Measurements from ENCODE around the gene TCEANC2. TPM values are rescaled to one million over a fixed set of nuclear protein-coding genes. Genes with fewer than 3 reads are reported as not detected.
"Not testable (repeated sequence)": the region's sequence is repeated elsewhere in the genome, so short reads cannot be mapped to it uniquely, and the experiment has no call there.

TCEANC2 gene
- total RNA-seq, 1 donor: 2.5 TPM

DNA sequence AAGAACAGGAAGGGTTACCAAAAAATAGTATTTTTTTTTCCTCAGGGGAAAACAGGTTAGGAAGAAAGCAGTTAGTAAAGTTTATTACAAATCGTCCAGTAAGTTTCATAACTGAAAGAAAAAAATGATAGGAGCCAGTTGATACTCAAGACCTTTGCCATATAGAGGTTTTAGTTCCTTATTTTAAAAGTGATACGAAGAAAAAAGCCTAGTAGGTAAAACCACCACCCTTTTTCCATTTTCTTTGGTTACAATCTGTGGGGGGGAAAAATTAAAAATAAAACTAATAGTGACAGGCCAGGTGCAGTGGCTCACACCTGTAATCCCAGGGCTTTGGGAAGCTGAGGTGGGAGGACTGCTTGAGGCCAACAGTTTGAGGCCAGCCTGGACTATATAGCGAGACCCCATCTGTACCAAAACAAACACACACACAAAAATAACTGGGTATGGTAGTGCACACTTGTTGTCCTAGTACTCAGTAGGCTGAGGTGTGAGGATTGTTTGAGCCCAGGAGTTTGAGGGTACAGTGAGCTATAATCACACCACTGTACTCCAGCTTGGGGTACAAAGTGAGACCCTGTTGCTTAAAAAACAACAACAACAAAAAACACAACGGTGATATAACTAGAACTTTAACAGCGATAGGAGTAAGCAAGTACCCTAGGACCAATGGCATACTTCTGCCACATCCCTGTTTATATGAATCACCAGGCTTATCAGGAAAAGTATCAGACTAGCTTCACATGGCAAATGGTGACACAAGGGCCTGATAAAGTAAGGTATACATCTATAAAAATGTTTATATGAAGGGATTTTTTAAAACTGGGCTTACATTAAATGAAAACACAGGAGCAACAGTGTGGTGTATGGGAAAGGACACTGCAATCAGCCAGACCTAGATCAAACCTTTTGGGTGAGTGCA is 5.8 kb upstream of the TCEANC2 start:
- Histone ChIP-seq H3K9me3 (ENCODE audit: low read depth, low read length) (no peaks in the 10 kb centered on the region), H4K20me1 (ENCODE audit: insufficient read depth, low read length) (peaks cover 38% of the 10 kb centered on the region), H3K36me3 (ENCODE audit: insufficient read depth, low read length) (peaks cover under 1% of the 10 kb centered on the region), H2AFZ (ENCODE audit: low read length) (no peak overlapping the region), H3K27me3 (ENCODE audit: insufficient read depth, low read length) (no peaks in the 10 kb centered on the region), H3K4me1 (ENCODE audit: insufficient read depth, low read length) (peaks cover 33% of the 10 kb centered on the region), H3K79me2 (ENCODE audit: insufficient read depth, low read length) (peaks cover 78% of the 10 kb centered on the region), H3K27ac (ENCODE audit: low read depth, low read length) (peak overlapping the region; percentile 54), H3K4me2 (ENCODE audit: insufficient read depth, low read length) (peak overlapping the region; percentile 73), H3K4me3 (ENCODE audit: insufficient read depth, low read length) (peak overlapping the region; percentile 15)
- TF ChIP-seq, protein P1, sequence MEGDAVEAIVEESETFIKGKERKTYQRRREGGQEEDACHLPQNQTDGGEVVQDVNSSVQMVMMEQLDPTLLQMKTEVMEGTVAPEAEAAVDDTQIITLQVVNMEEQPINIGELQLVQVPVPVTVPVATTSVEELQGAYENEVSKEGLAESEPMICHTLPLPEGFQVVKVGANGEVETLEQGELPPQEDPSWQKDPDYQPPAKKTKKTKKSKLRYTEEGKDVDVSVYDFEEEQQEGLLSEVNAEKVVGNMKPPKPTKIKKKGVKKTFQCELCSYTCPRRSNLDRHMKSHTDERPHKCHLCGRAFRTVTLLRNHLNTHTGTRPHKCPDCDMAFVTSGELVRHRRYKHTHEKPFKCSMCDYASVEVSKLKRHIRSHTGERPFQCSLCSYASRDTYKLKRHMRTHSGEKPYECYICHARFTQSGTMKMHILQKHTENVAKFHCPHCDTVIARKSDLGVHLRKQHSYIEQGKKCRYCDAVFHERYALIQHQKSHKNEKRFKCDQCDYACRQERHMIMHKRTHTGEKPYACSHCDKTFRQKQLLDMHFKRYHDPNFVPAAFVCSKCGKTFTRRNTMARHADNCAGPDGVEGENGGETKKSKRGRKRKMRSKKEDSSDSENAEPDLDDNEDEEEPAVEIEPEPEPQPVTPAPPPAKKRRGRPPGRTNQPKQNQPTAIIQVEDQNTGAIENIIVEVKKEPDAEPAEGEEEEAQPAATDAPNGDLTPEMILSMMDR (IDR thresholded peaks at IDR 0.05; ENCODE audit: extremely low read depth, low read depth, low read length): no peak
- no peak for DNase-seq (ENCODE audit: insufficient read length, low spot score, missing footprints)

DNA sequence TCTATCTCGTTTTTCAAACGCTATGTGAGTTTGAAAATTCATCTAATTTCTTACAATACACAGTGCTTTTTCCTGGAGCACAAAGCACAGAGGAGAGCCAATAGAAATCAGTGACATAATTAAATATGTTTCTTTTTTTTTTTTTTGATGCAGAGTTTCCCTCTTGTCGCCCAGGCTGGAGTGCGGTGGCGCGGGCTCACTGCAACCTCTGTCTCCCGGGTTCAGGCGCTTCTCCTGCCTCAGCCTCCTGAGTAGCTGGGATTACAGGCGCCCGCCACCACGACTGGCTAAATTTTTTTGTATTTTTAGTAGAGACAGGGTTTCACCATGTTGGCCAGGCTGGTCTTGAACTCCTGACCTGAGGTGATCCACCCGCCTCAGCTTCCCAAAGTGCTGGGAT is 3.0 kb upstream of the TCEANC2 start:
- Histone ChIP-seq H4K20me1 (ENCODE audit: insufficient read depth, low read length) (peaks cover 38% of the 10 kb centered on the region), H3K79me2 (ENCODE audit: insufficient read depth, low read length) (peaks cover 76% of the 10 kb centered on the region)

DNA sequence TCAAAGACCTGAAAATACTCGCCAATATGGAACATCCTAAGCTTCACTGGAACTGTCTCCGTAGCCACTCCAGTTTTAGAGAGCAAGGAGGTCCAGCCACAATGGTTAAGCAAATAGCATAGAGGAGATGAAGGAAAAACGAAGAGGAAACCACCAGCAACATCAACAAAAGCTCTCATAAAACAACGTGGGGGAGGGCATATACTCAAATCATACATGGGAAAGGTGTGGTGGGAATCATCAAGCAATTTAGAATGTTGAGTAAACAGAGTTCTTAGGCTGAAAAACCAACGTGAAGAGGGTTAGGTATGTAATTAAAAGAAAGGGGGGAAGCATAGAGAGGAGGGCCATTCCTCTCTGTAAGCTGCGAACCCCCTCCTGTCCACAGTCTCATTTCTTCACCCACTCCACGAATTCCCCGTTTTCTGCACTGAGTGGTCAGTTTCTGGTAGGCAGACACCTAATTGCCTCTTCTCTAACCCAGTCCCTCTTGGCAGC is 1.4 kb upstream of the TCEANC2 start:
- peaks cover 64% of the 10 kb centered on the region for H3K79me2 ChIP-seq (ENCODE audit: insufficient read depth, low read length)
- H3K4me2 ChIP-seq (ENCODE audit: insufficient read depth, low read length): peak overlapping the region; percentile 93
- peak overlapping the region; percentile 95 for H2AFZ ChIP-seq (ENCODE audit: low read length)
- peaks cover 26% of the 10 kb centered on the region for H4K20me1 ChIP-seq (ENCODE audit: insufficient read depth, low read length)
- H3K27ac ChIP-seq (ENCODE audit: low read depth, low read length): peak overlapping the region; percentile 86
- H3K27me3 ChIP-seq (ENCODE audit: insufficient read depth, low read length): no peaks in the 10 kb centered on the region
- no peaks in the 10 kb centered on the region for H3K9me3 ChIP-seq (ENCODE audit: low read depth, low read length)
- H3K4me1 ChIP-seq (ENCODE audit: insufficient read depth, low read length): peaks cover 32% of the 10 kb centered on the region
- TF ChIP-seq, protein P1 (IDR thresholded peaks at IDR 0.05; ENCODE audit: extremely low read depth, low read depth, low read length): no peak
- no peak for DNase-seq (ENCODE audit: insufficient read length, low spot score, missing footprints)
- H3K36me3 ChIP-seq (ENCODE audit: insufficient read depth, low read length): no peaks in the 10 kb centered on the region
- H3K4me3 ChIP-seq (ENCODE audit: insufficient read depth, low read length): peak overlapping the region; percentile 89

More for the DNA sequence above, 3.0 kb upstream of the TCEANC2 start:
- H3K4me3 ChIP-seq (ENCODE audit: insufficient read depth, low read length); H3K27me3 ChIP-seq (ENCODE audit: insufficient read depth, low read length); H2AFZ ChIP-seq (ENCODE audit: low read length); H3K36me3 ChIP-seq (ENCODE audit: insufficient read depth, low read length); H3K27ac ChIP-seq (ENCODE audit: low read depth, low read length); H3K4me2 ChIP-seq (ENCODE audit: insufficient read depth, low read length); H3K9me3 ChIP-seq (ENCODE audit: low read depth, low read length); DNase-seq (ENCODE audit: insufficient read length, low spot score, missing footprints): not testable (repeated sequence)
- H3K4me1 ChIP-seq (ENCODE audit: insufficient read depth, low read length): peaks cover 41% of the 10 kb centered on the region

DNA sequence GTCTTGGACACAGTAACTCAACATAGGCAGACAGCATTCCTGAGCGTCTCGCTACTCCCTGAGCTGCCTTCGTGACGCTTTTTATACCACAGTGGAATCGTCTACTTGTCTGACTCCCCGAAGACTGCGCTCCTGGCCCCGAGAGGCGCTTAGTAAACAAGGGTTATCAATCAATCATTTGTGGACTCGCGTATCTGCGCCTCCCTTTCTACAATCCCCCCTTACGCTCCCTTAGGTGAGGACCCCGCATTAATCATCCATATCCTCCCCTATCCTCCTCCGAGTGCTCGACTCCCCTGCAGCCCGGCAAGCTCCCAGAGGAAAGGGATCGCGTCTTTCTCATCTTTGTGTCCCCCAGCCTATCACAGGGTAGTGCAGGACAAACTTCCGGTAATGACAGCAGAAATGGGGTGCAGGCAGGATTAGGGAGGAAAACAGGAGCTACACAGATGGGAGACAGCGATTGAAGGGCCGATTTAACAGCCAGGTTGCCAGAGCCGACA is 926 bp upstream of the TCEANC2 start:
- TF ChIP-seq, protein P1 (IDR thresholded peaks at IDR 0.05; ENCODE audit: extremely low read depth, low read depth, low read length): no peak
- peak; percentile 71 for DNase-seq (ENCODE audit: insufficient read length, low spot score, missing footprints)
- H3K79me2 ChIP-seq (ENCODE audit: insufficient read depth, low read length): peaks cover 59% of the 10 kb centered on the region

More for the DNA sequence above, 926 bp upstream of the TCEANC2 start:
- H3K27me3 ChIP-seq (ENCODE audit: insufficient read depth, low read length): no peaks in the 10 kb centered on the region
- peak overlapping the region; percentile 86 for H3K27ac ChIP-seq (ENCODE audit: low read depth, low read length)
- no peaks in the 10 kb centered on the region for H3K36me3 ChIP-seq (ENCODE audit: insufficient read depth, low read length)
- H3K4me3 ChIP-seq (ENCODE audit: insufficient read depth, low read length): peak overlapping the region; percentile 89
- peaks cover 21% of the 10 kb centered on the region for H4K20me1 ChIP-seq (ENCODE audit: insufficient read depth, low read length)
- peaks cover 27% of the 10 kb centered on the region for H3K4me1 ChIP-seq (ENCODE audit: insufficient read depth, low read length)
- peak overlapping the region; percentile 95 for H2AFZ ChIP-seq (ENCODE audit: low read length)
- H3K9me3 ChIP-seq (ENCODE audit: low read depth, low read length): no peaks in the 10 kb centered on the region
- H3K4me2 ChIP-seq (ENCODE audit: insufficient read depth, low read length): peak overlapping the region; percentile 93

Data from osteoblast (primary cell).